ENCODE measurements around the gene EEA1. TPM values are rescaled to one million over a fixed set of nuclear protein-coding genes. Genes with fewer than 3 reads are reported as not detected.

The EEA1 gene
- total RNA-seq, 1 donor from 2014 or later = 41.8 TPM

GRCh38 chr12:92953747-92954146, 24.7 kb upstream of the EEA1 start:
- Mint-ChIP-seq H3K4me3 (ENCODE audit: unreplicated experiment) (no peak overlapping the region), H3K4me1 (ENCODE audit: low read depth) (peaks cover 3% of the 10 kb centered on the region), H3K9me3 (ENCODE audit: low read depth) (peaks cover 11% of the 10 kb centered on the region), H3K27ac (ENCODE audit: unreplicated experiment) (no peak overlapping the region), H3K27me3 (ENCODE audit: low read depth) (no peaks in the 10 kb centered on the region), H3K36me3 (ENCODE audit: low read depth) (peaks cover 2% of the 10 kb centered on the region)
- no peak for DNase-seq (ENCODE audit: low spot score)
- no peak for TF ChIP-seq CTCF (IDR thresholded peaks at IDR 0.05)

DNA sequence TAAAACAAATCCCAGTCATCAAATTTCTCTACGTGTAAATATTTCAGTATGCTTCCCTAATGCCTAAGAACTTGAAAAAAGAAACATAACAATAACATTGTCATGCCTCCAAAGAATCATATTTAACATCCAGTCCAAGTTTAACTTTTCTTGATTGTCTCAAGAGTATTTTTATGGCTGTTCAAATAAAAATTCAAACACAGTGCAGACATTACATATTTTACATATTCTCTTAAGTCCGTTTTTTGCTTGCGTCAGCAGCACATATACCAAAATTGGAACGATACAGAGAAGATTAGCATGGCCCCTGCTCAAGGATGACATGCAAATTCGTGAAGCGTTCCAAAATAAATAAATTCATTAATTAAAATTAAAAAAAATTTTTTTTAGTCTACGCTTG, 23.3 kb upstream of the EEA1 start:
- H3K27ac Mint-ChIP-seq (ENCODE audit: unreplicated experiment) = no peak overlapping the region
- no peaks in the 10 kb centered on the region for H3K27me3 Mint-ChIP-seq (ENCODE audit: low read depth)
- no peak for TF ChIP-seq CTCF (IDR thresholded peaks at IDR 0.05)
- no peak overlapping the region for H3K4me3 Mint-ChIP-seq (ENCODE audit: unreplicated experiment)
- H3K36me3 Mint-ChIP-seq (ENCODE audit: low read depth) = peaks cover 6% of the 10 kb centered on the region
- H3K9me3 Mint-ChIP-seq (ENCODE audit: low read depth) = peaks cover 13% of the 10 kb centered on the region
- H3K4me1 Mint-ChIP-seq (ENCODE audit: low read depth) = peaks cover 3% of the 10 kb centered on the region
- no peak for DNase-seq (ENCODE audit: low spot score)

DNA sequence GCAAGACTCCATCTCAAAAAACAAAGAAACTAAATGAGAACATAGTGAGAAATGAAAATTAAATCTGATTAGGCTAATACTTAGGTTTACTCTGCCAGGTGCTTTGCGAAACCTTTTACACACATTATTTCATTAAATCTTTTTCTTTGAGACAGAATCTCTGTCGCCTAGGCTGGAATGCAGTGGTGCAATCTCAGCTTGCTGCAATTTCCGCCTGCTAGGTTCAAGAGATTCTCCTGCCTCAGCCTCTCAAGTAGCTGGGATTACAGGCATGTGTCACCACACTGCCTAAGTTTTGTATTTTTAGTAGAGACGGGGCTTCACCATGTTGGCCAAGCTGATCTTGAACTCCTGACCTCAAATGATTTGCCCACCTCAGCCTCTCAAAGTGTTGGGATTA, 21.9 kb upstream of the EEA1 start:
- TF ChIP-seq CTCF (IDR thresholded peaks at IDR 0.05) = no peak
- no peak overlapping the region for H3K27ac Mint-ChIP-seq (ENCODE audit: unreplicated experiment)
- peaks cover 3% of the 10 kb centered on the region for H3K4me1 Mint-ChIP-seq (ENCODE audit: low read depth)
- peaks cover 4% of the 10 kb centered on the region for H3K36me3 Mint-ChIP-seq (ENCODE audit: low read depth)
- no peak overlapping the region for H3K4me3 Mint-ChIP-seq (ENCODE audit: unreplicated experiment)
- H3K9me3 Mint-ChIP-seq (ENCODE audit: low read depth) = peaks cover 7% of the 10 kb centered on the region
- no peaks in the 10 kb centered on the region for H3K27me3 Mint-ChIP-seq (ENCODE audit: low read depth)
- DNase-seq (ENCODE audit: low spot score) = no peak

DNA sequence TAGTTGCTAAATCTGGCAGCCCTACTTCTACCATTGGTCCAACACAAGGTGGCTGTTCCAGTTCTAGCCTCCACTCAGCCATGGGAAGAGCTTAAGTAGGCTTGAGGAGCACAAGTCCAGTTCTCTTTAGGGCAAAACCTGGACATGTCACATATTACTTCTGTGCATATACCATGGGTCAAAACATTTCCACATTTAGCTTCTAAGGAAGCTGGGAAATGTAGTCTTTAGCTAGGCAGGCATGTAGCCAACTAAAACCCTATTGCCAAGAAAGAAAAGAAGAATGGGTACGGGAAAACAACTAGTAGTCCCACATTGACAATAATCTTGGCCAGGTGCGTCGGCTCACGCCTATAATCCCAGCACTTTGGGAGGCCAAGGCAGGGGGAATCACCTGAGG, 20.9 kb upstream of the EEA1 start:
- TF ChIP-seq CTCF (IDR thresholded peaks at IDR 0.05) = no peak
- H3K4me1 Mint-ChIP-seq (ENCODE audit: low read depth) = peaks cover 3% of the 10 kb centered on the region
- H3K4me3 Mint-ChIP-seq (ENCODE audit: unreplicated experiment) = no peak overlapping the region
- peaks cover 4% of the 10 kb centered on the region for H3K36me3 Mint-ChIP-seq (ENCODE audit: low read depth)
- DNase-seq (ENCODE audit: low spot score) = no peak
- H3K9me3 Mint-ChIP-seq (ENCODE audit: low read depth) = peaks cover 7% of the 10 kb centered on the region
- H3K27ac Mint-ChIP-seq (ENCODE audit: unreplicated experiment) = no peak overlapping the region
- no peaks in the 10 kb centered on the region for H3K27me3 Mint-ChIP-seq (ENCODE audit: low read depth)

GRCh38 chr12:92949466-92949865, 20.4 kb upstream of the EEA1 start:
- H3K36me3 Mint-ChIP-seq (ENCODE audit: low read depth) = peaks cover 4% of the 10 kb centered on the region
- DNase-seq (ENCODE audit: low spot score) = no peak
- H3K4me1 Mint-ChIP-seq (ENCODE audit: low read depth) = peaks cover 3% of the 10 kb centered on the region
- no peaks in the 10 kb centered on the region for H3K27me3 Mint-ChIP-seq (ENCODE audit: low read depth)
- peaks cover 7% of the 10 kb centered on the region for H3K9me3 Mint-ChIP-seq (ENCODE audit: low read depth)
- H3K27ac Mint-ChIP-seq (ENCODE audit: unreplicated experiment) = no peak overlapping the region
- TF ChIP-seq CTCF (IDR thresholded peaks at IDR 0.05) = no peak
- no peak overlapping the region for H3K4me3 Mint-ChIP-seq (ENCODE audit: unreplicated experiment)
